OCI-LY1 (cell line): ENCODE results near the gene ME1.

Experiments used
- H2AFZ ChIP-seq: fragments of 200-600 bp; sonication (generic), shearing (Covaris generic); 2 replicates; pipeline ENCODE4 v1.6.0; 2014; ENCODE audit warnings: antibody characterized with exemption, mild to moderate bottlenecking, low read length
- H3F3A ChIP-seq: fragments of 200-600 bp; sonication (generic), shearing (Covaris generic); 2 replicates; pipeline ENCODE4 v1.6.0; 2014; ENCODE audit warnings: mild to moderate bottlenecking, antibody characterized with exemption, low read length, moderate library complexity; ENCODE audit not compliant: insufficient read depth
- H3K27ac ChIP-seq: fragments of 200-600 bp; sonication (generic); 2 replicates; pipeline ENCODE4 v1.5.1; 2014; ENCODE audit warnings: low read length, mixed run types, mild to moderate bottlenecking, low read depth; ENCODE audit not compliant: poor library complexity, severe bottlenecking
- H3K27me3 ChIP-seq: fragments of 200-600 bp; sonication (generic); 2 replicates; pipeline ENCODE4 v1.6.0; 2014; ENCODE audit warnings: antibody characterized with exemption, mild to moderate bottlenecking, low read length, moderate library complexity; ENCODE audit not compliant: insufficient read depth
- H3K36me3 ChIP-seq: fragments of 200-600 bp; sonication (generic); 2 replicates; pipeline ENCODE4 v1.6.1; 2014; ENCODE audit warnings: mild to moderate bottlenecking, antibody characterized with exemption, low read length, moderate library complexity, mixed read lengths; ENCODE audit not compliant: insufficient read depth
- H3K4me1 ChIP-seq: fragments of 200-600 bp; sonication (generic); 2 replicates; pipeline ENCODE4 v1.5.1; 2014; ENCODE audit warnings: mild to moderate bottlenecking, low read length, moderate library complexity; ENCODE audit not compliant: insufficient read depth, severe bottlenecking
- H3K4me2 ChIP-seq: fragments of 200-600 bp; sonication (generic), shearing (Covaris generic); 2 replicates; pipeline ENCODE4 v1.6.1; 2014; ENCODE audit warnings: low read length
- H3K4me3 ChIP-seq: fragments of 200-600 bp; sonication (generic); 2 replicates; pipeline ENCODE4 v1.5.1; 2014; ENCODE audit warnings: low read length, low read depth, mild to moderate bottlenecking, mixed read lengths; ENCODE audit not compliant: poor library complexity, severe bottlenecking
- H3K79me2 ChIP-seq: fragments of 200-600 bp; shearing (Covaris generic); 2 replicates; pipeline ENCODE4 v1.6.1; 2016; ENCODE audit warnings: mixed run types, low read length, mixed read lengths; ENCODE audit not compliant: insufficient read depth
- H3K9ac ChIP-seq: fragments of 200-600 bp; sonication (generic), shearing (Covaris generic); 2 replicates; pipeline ENCODE4 v1.6.1; 2014; ENCODE audit warnings: mild to moderate bottlenecking, low read length, mixed read lengths
- H3K9me2 ChIP-seq: fragments of 200-600 bp; sonication (generic), shearing (Covaris generic); 2 replicates; pipeline ENCODE4 v1.6.1; 2014; ENCODE audit warnings: low read depth, mild to moderate bottlenecking, low read length, mixed read lengths
- H3K9me3 ChIP-seq: fragments of 200-600 bp; shearing (Covaris generic); 2 replicates; pipeline ENCODE4 v1.6.1; 2014; ENCODE audit warnings: low read length, mixed read lengths
- H4K20me1 ChIP-seq: fragments of 200-600 bp; sonication (generic), shearing (Covaris generic); 2 replicates; pipeline ENCODE4 v1.6.0; 2016; ENCODE audit warnings: mild to moderate bottlenecking, low read length; ENCODE audit not compliant: insufficient read depth
- EZH2 ChIP-seq: fragments of 200-600 bp; sonication (generic), shearing (Covaris generic); IDR thresholded peaks from 2 replicates; pipeline ENCODE4 v1.8.0; 2017; ENCODE audit warnings: borderline replicate concordance, mixed run types, mild to moderate bottlenecking, antibody characterized with exemption, low read length, moderate library complexity, mixed read lengths
- TF ChIP-seq, protein P1 (sequence below): fragments of 200-600 bp; sonication (generic), shearing (Covaris generic); IDR thresholded peaks from 2 replicates; pipeline ENCODE4 v1.5.1; 2017; ENCODE audit warnings: mild to moderate bottlenecking, antibody characterized with exemption, low read length, moderate library complexity, mixed read lengths

The ME1 gene

DNA sequence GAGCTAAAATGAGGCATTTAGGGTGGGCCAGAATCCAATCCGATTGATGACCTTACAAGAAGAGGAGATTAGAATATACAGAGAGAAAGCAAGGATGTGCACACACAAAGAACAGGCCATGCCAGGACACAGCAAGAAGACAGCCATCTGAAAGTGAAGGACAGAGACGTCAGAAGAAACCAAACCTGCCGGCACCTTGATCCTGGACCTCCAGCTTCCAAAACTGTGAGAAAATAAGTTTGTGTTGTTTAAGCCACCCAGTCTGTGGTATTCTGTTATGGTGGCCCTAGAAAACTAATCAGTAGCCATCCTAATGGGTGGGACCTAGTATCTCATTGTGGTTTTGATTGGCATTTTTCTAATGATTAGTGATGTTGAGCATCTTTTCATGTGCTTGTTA lies 39.7 kb upstream of the ME1 start:
- no peaks in the 10 kb centered on the region for H3K9me2 ChIP-seq
- no peaks in the 10 kb centered on the region; the same call in 1 of the 2 replicates for H3F3A ChIP-seq
- H3K9me3 ChIP-seq = no peaks in the 10 kb centered on the region
- H3K27me3 ChIP-seq = no peaks in the 10 kb centered on the region
- H4K20me1 ChIP-seq = no peaks in the 10 kb centered on the region
- TF ChIP-seq, protein P1, sequence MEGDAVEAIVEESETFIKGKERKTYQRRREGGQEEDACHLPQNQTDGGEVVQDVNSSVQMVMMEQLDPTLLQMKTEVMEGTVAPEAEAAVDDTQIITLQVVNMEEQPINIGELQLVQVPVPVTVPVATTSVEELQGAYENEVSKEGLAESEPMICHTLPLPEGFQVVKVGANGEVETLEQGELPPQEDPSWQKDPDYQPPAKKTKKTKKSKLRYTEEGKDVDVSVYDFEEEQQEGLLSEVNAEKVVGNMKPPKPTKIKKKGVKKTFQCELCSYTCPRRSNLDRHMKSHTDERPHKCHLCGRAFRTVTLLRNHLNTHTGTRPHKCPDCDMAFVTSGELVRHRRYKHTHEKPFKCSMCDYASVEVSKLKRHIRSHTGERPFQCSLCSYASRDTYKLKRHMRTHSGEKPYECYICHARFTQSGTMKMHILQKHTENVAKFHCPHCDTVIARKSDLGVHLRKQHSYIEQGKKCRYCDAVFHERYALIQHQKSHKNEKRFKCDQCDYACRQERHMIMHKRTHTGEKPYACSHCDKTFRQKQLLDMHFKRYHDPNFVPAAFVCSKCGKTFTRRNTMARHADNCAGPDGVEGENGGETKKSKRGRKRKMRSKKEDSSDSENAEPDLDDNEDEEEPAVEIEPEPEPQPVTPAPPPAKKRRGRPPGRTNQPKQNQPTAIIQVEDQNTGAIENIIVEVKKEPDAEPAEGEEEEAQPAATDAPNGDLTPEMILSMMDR = no peak
- no peak for TF ChIP-seq EZH2
- no peak overlapping the region for H3K4me3 ChIP-seq
- H3K79me2 ChIP-seq = no peaks in the 10 kb centered on the region
- no peaks in the 10 kb centered on the region for H3K36me3 ChIP-seq
- H3K27ac ChIP-seq = no peak overlapping the region
- no peaks in the 10 kb centered on the region for H3K4me1 ChIP-seq
- H3K9ac ChIP-seq = no peak overlapping the region
- H3K4me2 ChIP-seq = no peak overlapping the region
- H2AFZ ChIP-seq = no peak overlapping the region

DNA sequence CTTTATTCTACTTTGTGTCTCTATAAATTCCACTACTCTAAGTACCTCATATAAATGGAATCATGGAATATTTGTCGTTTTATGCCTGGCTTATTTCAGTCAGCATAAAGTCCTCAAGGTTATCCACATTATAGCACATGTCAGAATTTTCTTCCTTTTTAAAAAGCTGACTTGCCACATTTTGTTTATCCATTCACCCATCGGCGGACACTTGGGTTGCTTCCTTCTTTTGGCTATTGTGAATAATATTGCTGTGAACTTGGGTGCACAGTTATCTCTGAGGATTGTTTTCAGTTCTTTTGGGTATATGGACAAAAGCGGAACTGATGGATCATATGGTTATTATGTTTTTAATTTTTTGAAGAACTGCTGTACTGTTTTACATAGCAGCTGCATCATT lies 39.1 kb upstream of the ME1 start:
- H3K27ac ChIP-seq = no peak overlapping the region
- no peak overlapping the region for H3K4me3 ChIP-seq
- H3K36me3 ChIP-seq = no peaks in the 10 kb centered on the region
- no peaks in the 10 kb centered on the region for H4K20me1 ChIP-seq
- no peaks in the 10 kb centered on the region; the same call in 1 of the 2 replicates for H3F3A ChIP-seq
- TF ChIP-seq EZH2 = no peak
- TF ChIP-seq, protein P1 = no peak
- H3K9ac ChIP-seq = no peak overlapping the region
- no peaks in the 10 kb centered on the region for H3K79me2 ChIP-seq
- no peak overlapping the region for H2AFZ ChIP-seq
- no peaks in the 10 kb centered on the region for H3K9me2 ChIP-seq
- H3K27me3 ChIP-seq = no peaks in the 10 kb centered on the region
- no peaks in the 10 kb centered on the region for H3K9me3 ChIP-seq
- no peak overlapping the region for H3K4me2 ChIP-seq
- H3K4me1 ChIP-seq = no peaks in the 10 kb centered on the region

DNA sequence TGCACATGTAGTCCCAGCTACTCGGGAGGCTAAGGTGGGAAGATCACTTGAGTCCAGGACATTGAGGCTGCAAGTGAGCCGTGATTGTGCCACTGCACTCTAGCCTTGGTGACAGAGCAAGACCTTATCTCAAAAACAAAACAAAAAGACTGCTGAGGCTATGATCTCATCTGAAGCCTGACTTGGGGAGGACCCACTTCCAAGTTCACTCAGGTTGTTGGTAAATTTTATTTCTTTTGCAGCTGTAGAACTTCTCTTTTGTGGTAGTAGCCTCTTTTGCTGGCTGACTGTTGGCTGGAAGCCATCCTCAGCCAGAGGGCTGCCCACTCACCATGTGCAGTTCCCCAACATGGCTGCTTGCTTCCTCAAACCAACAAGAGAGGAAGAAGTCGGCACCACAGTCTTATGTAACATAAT lies 36.8 kb upstream of the ME1 start:
- no peaks in the 10 kb centered on the region for H3K27me3 ChIP-seq
- H3K4me1 ChIP-seq = no peaks in the 10 kb centered on the region

More for the DNA sequence above, 36.8 kb upstream of the ME1 start:
- no peaks in the 10 kb centered on the region for H3K9me2 ChIP-seq
- H3K79me2 ChIP-seq = no peaks in the 10 kb centered on the region
- no peak overlapping the region for H3K27ac ChIP-seq
- no peaks in the 10 kb centered on the region for H3K9me3 ChIP-seq
- no peak overlapping the region for H3K4me3 ChIP-seq
- H2AFZ ChIP-seq = no peak overlapping the region
- H3K9ac ChIP-seq = no peak overlapping the region
- no peaks in the 10 kb centered on the region for H4K20me1 ChIP-seq
- no peaks in the 10 kb centered on the region; the same call in 1 of the 2 replicates for H3F3A ChIP-seq
- H3K36me3 ChIP-seq = no peaks in the 10 kb centered on the region
- no peak overlapping the region for H3K4me2 ChIP-seq
- no peak for TF ChIP-seq EZH2
- TF ChIP-seq, protein P1 = no peak
